ES-I3 (cell line): ENCODE results near the gene ECSIT.
A peak's percentile ranks its signal among the peaks of the same experiment; 100 is the strongest.
"Not testable (repeated sequence)": the region's sequence is repeated elsewhere in the genome, so short reads cannot be mapped to it uniquely, and the experiment has no call there.

Experiments used
- H3K36me3 ChIP-seq: 2 replicates; pipeline ENCODE4 v1.6.1; 2013; ENCODE audit warnings: mild to moderate bottlenecking, low read length, control low read depth, moderate library complexity; ENCODE audit not compliant: insufficient read depth
- H3K4me1 ChIP-seq: 2 replicates; pipeline ENCODE4 v1.6.1; 2013; ENCODE audit warnings: mild to moderate bottlenecking, control low read depth, low read length; ENCODE audit not compliant: insufficient read depth
- H3K9ac ChIP-seq: 2 replicates; pipeline ENCODE4 v1.6.1; 2013; ENCODE audit warnings: low read depth, mild to moderate bottlenecking, low read length, moderate library complexity
- H3K9me3 ChIP-seq: 2 replicates; pipeline ENCODE4 v1.6.1; 2013; ENCODE audit warnings: mild to moderate bottlenecking, low read length, moderate library complexity; ENCODE audit not compliant: control insufficient read depth, insufficient read depth

ECSIT gene

GRCh38 chr19:11481534-11482383 lies 47.2 kb downstream of the ECSIT start:
- peaks cover 3% of the 10 kb centered on the region; the same call in 1 of the 2 replicates for H3K4me1 ChIP-seq
- H3K9me3 ChIP-seq, result no peaks in the 10 kb centered on the region
- no peaks in the 10 kb centered on the region for H3K36me3 ChIP-seq
- peak overlapping the region; percentile 36; the same call in 1 of the 2 replicates for H3K9ac ChIP-seq

GRCh38 chr19:11480715-11481533 lies 48.0 kb downstream of the ECSIT start, which contains the start of gene ELAVL3:
Gene ELAVL3, minus strand, starts transcription at chr19:11481046. Its CDS starts 438 bp downstream, at chr19:11480608.
- Histone ChIP-seq H3K9me3 (no peaks in the 10 kb centered on the region), H3K9ac (peak within 1 kb of the TSS; percentile 33; the same call in 1 of the 2 replicates), H3K36me3 (no peaks in the 10 kb centered on the region), H3K4me1 (peaks cover 3% of the 10 kb centered on the region; the same call in 1 of the 2 replicates)

GRCh38 chr19:11479898-11480714 lies 48.8 kb downstream of the ECSIT start:
- no peaks in the 10 kb centered on the region for H3K9me3 ChIP-seq
- H3K36me3 ChIP-seq, result no peaks in the 10 kb centered on the region
- peaks cover 3% of the 10 kb centered on the region; the same call in 1 of the 2 replicates for H3K4me1 ChIP-seq
- H3K9ac ChIP-seq, result peak overlapping the region; percentile 33; the same call in 1 of the 2 replicates

GRCh38 chr19:11479090-11479897 lies 49.6 kb downstream of the ECSIT start:
- Histone ChIP-seq H3K9me3 (no peaks in the 10 kb centered on the region), H3K9ac (peak overlapping the region; percentile 44; the same call in 1 of the 2 replicates), H3K36me3 (no peaks in the 10 kb centered on the region), H3K4me1 (peaks cover 3% of the 10 kb centered on the region; the same call in 1 of the 2 replicates)

- H3K4me1 ChIP-seq, result peaks cover 3% of the 10 kb centered on the region; the same call in 1 of the 2 replicates
- H3K36me3 ChIP-seq, result no peaks in the 10 kb centered on the region
- no peak overlapping the region for H3K9ac ChIP-seq
- H3K9me3 ChIP-seq, result no peaks in the 10 kb centered on the region
These were observed 50.5 kb downstream of the ECSIT start for GRCh38 chr19:11478167-11479089.

DNA sequence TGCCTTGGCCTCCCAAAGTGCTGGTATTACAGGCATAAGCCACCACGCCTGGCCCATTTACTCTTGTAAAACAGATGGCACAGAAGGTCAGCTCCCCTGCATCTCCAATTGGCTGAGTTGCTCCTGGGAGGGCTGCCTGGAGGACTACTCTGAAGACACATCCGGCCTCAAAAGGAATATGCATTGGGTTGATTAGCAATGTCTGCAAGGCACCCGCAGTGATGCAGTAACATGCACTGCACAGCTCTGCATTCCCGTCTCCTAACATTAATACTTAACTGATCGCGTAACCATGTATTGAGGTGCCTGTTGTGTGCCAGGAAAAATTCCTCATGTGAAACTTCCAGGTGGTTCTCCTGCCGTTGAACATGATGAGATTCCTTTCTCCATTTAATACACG lies 53.1 kb downstream of the ECSIT start:
- Histone ChIP-seq H3K9me3 (no peaks in the 10 kb centered on the region), H3K36me3 (no peaks in the 10 kb centered on the region), H3K4me1 (peaks cover 3% of the 10 kb centered on the region; the same call in 1 of the 2 replicates), H3K9ac (no peak overlapping the region)

DNA sequence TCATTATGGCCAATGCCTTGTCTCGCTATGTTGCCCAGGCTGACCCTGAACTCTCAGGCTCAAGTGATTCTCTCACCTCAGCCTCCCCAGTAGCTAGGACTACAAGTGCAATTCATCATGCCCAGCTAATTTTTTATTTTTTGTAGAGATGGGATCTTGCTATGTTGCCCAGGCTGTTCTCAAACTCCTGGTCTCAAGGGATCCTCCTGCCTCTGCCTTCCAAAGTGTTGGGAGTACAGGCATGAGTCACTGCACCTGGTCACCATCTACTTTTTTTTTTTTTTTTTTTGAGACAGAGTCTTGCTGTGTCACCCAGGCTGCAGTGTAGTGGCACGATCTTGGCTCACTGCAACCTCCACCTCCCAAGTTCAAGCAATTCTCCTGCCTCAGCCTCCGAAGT lies 53.6 kb downstream of the ECSIT start:
- not testable (repeated sequence) for H3K4me1 ChIP-seq, H3K9ac ChIP-seq, H3K9me3 ChIP-seq, H3K36me3 ChIP-seq

GRCh38 chr19:11473725-11474124 lies 55.2 kb downstream of the ECSIT start:
- Histone ChIP-seq H3K9ac (no peak overlapping the region), H3K4me1 (no peaks in the 10 kb centered on the region; the same call in 1 of the 2 replicates), H3K9me3 (no peaks in the 10 kb centered on the region), H3K36me3 (no peaks in the 10 kb centered on the region)

DNA sequence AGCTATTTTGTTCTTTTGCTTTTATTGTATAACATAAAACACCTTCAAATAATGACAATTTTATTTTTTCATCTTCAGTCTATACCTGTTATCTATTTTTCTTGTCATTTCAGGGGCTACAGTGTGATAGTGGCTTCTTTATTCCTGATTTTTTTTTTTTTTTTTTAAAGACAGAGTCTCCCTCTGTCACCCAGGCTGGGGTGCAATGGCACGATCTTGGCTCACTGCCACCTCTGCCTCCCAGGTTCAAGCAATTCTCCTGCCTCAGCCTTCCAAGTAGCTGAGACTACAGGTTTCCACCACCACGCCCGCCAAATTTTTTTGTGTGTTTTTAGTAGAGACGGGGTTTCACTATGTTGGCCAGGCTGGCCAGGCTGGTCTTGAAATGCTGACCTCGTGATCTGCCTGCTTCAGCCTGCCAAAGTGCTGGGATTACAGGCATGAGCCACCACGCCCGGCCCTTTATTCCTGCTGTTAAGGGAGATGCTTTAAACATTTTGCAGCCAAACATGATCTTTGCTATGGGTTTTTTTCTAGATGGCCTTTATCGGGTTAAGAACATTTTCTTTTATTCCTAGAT lies 60.6 kb downstream of the ECSIT start:
- H3K9me3 ChIP-seq, H3K9ac ChIP-seq, H3K36me3 ChIP-seq: not testable (repeated sequence)
- peaks cover 13% of the 10 kb centered on the region for H3K4me1 ChIP-seq

DNA sequence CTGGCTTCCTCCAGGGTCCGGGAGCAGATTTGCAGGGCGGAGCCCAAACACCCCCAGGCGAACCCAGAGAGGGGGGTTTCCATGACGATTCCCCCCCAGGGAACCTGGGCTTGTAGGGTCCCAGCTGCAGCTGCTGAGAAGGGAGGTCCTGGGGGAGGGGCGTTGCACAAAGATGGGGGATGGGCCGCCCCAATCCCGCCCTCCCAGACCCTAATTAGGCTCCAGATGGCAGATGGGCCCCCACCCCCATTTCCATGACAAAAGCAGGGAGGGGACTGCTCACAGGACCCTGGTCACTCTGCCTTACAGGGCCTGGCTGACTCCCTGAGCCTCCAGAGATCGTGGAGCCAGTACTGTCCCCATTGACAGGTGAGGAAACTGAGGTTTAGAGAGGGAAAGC lies 63.3 kb downstream of the ECSIT start:
- Histone ChIP-seq H3K4me1 (peaks cover 13% of the 10 kb centered on the region), H3K9ac (peak overlapping the region; percentile 11; the same call in 1 of the 2 replicates), H3K9me3 (no peaks in the 10 kb centered on the region), H3K36me3 (no peaks in the 10 kb centered on the region)

DNA sequence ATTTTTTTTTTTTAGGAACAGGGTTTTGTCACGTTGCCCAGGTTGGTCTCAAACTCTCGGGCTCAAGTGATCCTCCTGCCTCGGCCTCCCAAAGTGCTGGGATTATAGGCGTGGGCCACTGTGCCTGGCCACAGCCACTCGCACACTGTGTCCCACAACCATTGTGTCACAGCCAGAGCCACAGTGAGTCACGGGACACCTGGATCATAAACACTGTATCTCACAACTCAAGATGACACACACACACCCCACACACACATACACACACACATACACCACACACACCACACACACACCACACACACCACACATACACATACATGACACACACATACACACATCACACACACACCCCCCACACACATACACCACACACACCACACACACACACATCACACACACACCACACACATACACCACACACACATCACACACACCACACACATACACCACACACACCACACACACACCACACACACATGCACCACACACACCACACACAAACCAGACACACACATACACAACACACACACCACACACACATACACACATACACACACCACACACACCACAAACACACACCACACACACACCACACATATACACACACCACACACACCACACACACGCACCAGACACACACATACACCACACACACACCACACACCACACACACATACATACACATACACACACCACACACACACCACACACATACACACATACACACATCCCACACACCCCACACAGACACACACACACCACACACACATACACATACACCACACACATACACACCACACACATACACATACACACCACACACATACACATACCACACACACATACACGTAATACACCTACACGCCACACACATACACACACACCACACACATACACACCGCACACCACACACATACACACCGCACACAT lies 64.3 kb downstream of the ECSIT start:
- Histone ChIP-seq H3K9me3 (no peaks in the 10 kb centered on the region), H3K4me1 (peaks cover 13% of the 10 kb centered on the region), H3K9ac (no peak overlapping the region), H3K36me3 (no peaks in the 10 kb centered on the region)
